Measurements from ENCODE around the gene MKRN3. TPM values are rescaled to one million over a fixed set of nuclear protein-coding genes. Genes with fewer than 3 reads are reported as not detected.

MKRN3 gene
- total RNA-seq, 3 donors from 2014 or later, result 0.16 to 0.98 TPM; not detected in 1

DNA sequence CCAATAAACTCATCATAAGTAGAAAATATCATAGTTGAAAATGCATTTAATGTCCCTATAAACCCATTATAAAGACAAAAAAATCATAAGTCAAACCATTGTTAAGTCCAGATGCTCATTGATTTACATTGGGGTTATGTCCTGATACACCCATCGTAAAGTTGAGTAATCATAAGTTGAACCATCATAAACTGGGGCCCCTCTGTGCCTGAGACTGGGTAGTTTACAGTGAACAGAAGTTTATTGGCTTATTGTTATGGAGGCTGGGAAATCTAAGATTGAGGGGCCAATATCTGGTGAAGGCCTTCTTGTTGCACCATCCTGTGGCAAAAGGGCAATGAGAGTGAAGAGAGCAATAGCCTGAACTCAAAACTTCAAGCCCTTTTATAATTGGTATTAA, 10.6 kb downstream of the MKRN3 start:
- H3K9me3 ChIP-seq, result no peaks in the 10 kb centered on the region
- TF ChIP-seq POLR2AphosphoS5 (IDR thresholded peaks at IDR 0.05) (no peak), POLR2A (IDR thresholded peaks at IDR 0.05) (no peak)
- TF ChIP-seq, protein P1, sequence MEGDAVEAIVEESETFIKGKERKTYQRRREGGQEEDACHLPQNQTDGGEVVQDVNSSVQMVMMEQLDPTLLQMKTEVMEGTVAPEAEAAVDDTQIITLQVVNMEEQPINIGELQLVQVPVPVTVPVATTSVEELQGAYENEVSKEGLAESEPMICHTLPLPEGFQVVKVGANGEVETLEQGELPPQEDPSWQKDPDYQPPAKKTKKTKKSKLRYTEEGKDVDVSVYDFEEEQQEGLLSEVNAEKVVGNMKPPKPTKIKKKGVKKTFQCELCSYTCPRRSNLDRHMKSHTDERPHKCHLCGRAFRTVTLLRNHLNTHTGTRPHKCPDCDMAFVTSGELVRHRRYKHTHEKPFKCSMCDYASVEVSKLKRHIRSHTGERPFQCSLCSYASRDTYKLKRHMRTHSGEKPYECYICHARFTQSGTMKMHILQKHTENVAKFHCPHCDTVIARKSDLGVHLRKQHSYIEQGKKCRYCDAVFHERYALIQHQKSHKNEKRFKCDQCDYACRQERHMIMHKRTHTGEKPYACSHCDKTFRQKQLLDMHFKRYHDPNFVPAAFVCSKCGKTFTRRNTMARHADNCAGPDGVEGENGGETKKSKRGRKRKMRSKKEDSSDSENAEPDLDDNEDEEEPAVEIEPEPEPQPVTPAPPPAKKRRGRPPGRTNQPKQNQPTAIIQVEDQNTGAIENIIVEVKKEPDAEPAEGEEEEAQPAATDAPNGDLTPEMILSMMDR (IDR thresholded peaks at IDR 0.05), result no peak

DNA sequence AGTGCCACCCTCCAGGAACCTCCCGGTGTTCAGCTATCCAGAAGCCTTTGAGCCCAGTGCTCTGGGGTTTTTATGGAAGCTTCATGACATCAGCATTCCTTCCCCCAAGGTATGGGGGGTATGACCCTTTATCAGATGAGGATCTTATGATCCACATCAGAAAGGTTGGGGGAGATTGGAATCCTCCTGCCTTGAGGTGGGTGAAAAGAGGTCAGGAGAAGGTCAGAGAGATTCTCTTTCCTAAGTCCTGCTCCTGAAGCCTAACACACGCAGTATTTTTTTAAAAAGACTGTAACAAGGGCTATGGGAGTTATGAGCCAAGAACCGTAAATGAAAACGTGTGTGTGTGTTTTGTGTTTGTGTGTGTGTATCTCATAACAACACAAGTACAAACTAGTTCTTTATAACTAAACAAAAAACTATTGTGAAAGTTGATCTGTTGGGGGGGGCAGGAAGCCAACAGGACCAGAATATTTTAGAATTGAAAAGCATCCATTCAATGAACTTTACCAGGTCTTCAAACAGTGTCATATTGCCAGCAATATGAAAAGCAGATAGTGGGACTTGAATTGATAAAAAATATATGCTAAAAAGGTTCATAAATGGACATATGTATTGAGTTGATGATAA, 13.2 kb downstream of the MKRN3 start:
- no peaks in the 10 kb centered on the region for H3K4me1 ChIP-seq
- H3K27ac ChIP-seq, result no peak overlapping the region
- no peak for DNase-seq (ENCODE audit: low spot score in 2 of 2)
- H3K36me3 ChIP-seq, result no peaks in the 10 kb centered on the region
- no peak overlapping the region for H3K4me3 ChIP-seq
- H3K27me3 ChIP-seq, result no peaks in the 10 kb centered on the region
- intact Hi-C loops (cut with DNase I; ENCODE audit: low total_unique reads), result no loop called here
- H3K9me3 ChIP-seq, result no peaks in the 10 kb centered on the region
- TF ChIP-seq POLR2A (IDR thresholded peaks at IDR 0.05), result no peak
- no peak for TF ChIP-seq POLR2AphosphoS5 (IDR thresholded peaks at IDR 0.05)

More for the DNA sequence above, 10.6 kb downstream of the MKRN3 start:
- H3K27ac ChIP-seq, result no peak overlapping the region
- no peaks in the 10 kb centered on the region for H3K4me1 ChIP-seq
- intact Hi-C loops (cut with DNase I; ENCODE audit: low total_unique reads), result no loop called here
- no peaks in the 10 kb centered on the region for H3K27me3 ChIP-seq
- H3K4me3 ChIP-seq, result no peak overlapping the region
- no peaks in the 10 kb centered on the region for H3K36me3 ChIP-seq
- no peak for DNase-seq (ENCODE audit: low spot score in 2 of 2)

DNA sequence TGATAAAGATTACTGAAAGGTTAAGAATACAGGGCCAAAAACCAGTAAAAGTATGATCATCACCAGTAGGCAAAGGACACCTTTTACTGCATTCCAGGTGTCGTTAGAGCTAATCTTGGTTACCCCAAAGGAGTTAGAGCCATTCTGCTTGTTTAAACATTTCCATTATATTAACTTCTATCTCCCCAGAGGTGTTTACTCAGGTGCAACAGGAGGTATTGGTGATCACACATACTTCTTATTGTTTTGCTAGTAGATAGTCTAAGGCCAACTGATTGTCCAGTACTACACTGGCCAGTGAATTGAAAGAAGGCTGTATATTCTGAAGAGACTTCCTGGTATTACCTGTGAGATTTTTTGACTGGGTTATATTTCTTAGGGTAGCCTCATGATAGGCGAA, 22.8 kb downstream of the MKRN3 start:
- no peak for DNase-seq (ENCODE audit: low spot score in 2 of 2)
- H3K4me3 ChIP-seq, result no peak overlapping the region
- no peaks in the 10 kb centered on the region for H3K4me1 ChIP-seq
- H3K36me3 ChIP-seq, result no peaks in the 10 kb centered on the region
- H3K9me3 ChIP-seq, result no peaks in the 10 kb centered on the region
- H3K27me3 ChIP-seq, result peaks cover 0 to 7% of the 10 kb centered on the region in 2 donors
- intact Hi-C loops (cut with DNase I; ENCODE audit: low total_unique reads), result no loop called here
- H3K27ac ChIP-seq, result no peak overlapping the region
- TF ChIP-seq POLR2AphosphoS5 (IDR thresholded peaks at IDR 0.05) (no peak), POLR2A (IDR thresholded peaks at IDR 0.05) (no peak)
- TF ChIP-seq, protein P1 (IDR thresholded peaks at IDR 0.05), result no peak

DNA sequence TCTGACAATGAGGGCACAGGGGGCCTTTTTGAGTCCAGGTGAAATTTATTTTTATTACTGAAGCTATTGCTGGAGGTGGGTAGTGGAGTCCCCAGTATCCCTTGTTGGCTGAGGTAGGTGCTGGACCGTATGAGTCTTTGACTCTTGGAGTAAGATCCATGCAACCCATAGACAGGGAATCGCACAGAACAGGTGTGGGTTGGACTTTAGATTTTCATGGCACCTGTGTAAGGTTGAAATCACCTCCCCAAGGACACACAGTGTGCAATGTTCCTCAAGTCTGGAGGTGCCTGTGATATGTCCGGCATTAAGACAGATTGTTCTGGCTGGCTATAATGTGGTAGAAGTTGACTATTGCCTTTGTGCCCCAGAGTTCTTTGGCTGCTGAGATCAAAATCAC, 23.5 kb downstream of the MKRN3 start:
- intact Hi-C loops (cut with DNase I; ENCODE audit: low total_unique reads), result no loop called here
- Histone ChIP-seq H3K36me3 (no peaks in the 10 kb centered on the region), H3K4me3 (no peak overlapping the region), H3K4me1 (no peaks in the 10 kb centered on the region), H3K27ac (no peak overlapping the region), H3K27me3 (peaks cover 0 to 7% of the 10 kb centered on the region in 2 donors), H3K9me3 (no peaks in the 10 kb centered on the region)
- TF ChIP-seq POLR2A (IDR thresholded peaks at IDR 0.05), result no peak
- no peak for DNase-seq (ENCODE audit: low spot score in 2 of 2)

DNA sequence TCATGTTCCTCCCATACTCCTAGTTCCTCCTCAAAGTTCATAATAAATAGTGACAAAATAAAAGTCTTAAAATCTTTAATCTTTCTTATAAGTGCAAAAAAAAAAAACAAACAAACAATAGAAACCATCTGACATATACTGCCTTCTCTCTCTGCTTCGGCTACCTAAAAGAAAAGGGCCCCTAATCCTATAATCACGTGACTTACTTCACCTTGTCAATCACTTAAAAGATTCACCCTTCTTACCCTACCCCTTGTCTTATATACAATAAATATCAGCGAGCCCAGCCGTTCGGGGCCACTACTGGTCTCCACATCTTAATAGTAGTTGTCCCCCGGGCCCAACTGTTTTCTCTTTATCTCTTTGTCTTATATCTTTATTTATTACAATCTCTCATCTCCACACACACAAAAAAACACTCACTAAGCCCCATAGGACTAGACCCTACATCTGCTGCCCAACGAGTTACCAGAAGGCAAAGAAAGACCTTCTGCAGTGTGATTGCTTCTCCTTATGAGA, 28.8 kb downstream of the MKRN3 start:
- intact Hi-C loops (cut with DNase I; ENCODE audit: low total_unique reads), result no loop called here
- no peak overlapping the region for H3K4me3 ChIP-seq
- H3K9me3 ChIP-seq, result no peaks in the 10 kb centered on the region
- no peaks in the 10 kb centered on the region for H3K27me3 ChIP-seq
- no peak overlapping the region for H3K27ac ChIP-seq
- TF ChIP-seq POLR2A (IDR thresholded peaks at IDR 0.05), result no peak
- no peak for TF ChIP-seq POLR2AphosphoS5 (IDR thresholded peaks at IDR 0.05)
- TF ChIP-seq, protein P1 (IDR thresholded peaks at IDR 0.05), result no peak
- H3K4me1 ChIP-seq, result no peaks in the 10 kb centered on the region
- no peak for DNase-seq (ENCODE audit: low spot score in 2 of 2)
- H3K36me3 ChIP-seq, result no peaks in the 10 kb centered on the region

DNA sequence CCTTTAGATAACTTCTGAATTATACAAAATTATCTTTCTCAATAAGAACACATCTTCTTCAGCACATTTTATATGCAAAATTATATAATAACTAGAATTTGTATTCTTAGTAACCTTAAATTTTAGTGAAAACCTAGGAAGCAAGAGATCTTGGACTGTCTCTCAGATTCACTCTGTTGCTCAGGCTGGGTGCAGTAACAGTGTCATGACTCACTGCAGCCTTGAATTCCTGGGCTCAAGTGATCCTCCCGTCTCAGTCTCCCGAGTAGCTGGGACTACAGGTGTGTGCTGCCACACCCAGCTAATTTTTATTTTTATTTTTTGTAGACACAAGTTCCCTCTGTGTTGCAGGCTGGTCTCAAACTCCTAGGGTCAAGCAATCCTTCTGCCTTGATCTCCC, 29.9 kb downstream of the MKRN3 start:
- TF ChIP-seq, protein P1 (IDR thresholded peaks at IDR 0.05), result no peak
- TF ChIP-seq POLR2AphosphoS5 (IDR thresholded peaks at IDR 0.05), result no peak
- TF ChIP-seq POLR2A (IDR thresholded peaks at IDR 0.05), result no peak
- intact Hi-C loops (cut with DNase I; ENCODE audit: low total_unique reads), result no loop called here
- Histone ChIP-seq H3K27me3 (no peaks in the 10 kb centered on the region), H3K27ac (no peak overlapping the region), H3K4me1 (no peaks in the 10 kb centered on the region), H3K4me3 (no peak overlapping the region), H3K36me3 (no peaks in the 10 kb centered on the region), H3K9me3 (no peaks in the 10 kb centered on the region)
- DNase-seq (ENCODE audit: low spot score in 2 of 2), result no peak

All from breast epithelium (tissue), 4 donors.